ENCODE measurements around the gene HYAL3.

GRCh38 chr3:50270422-50271224 is 28.6 kb downstream of the HYAL3 start:
- no peak for TF ChIP-seq POLR2A (IDR thresholded peaks at IDR 0.05)
- TF ChIP-seq CTCF (IDR thresholded peaks at IDR 0.05): no peak
- TF ChIP-seq POLR2AphosphoS5 (IDR thresholded peaks at IDR 0.05): no peak

Data from prostate gland (tissue), 2 donors.